ENCODE data around the gene TMEM201. TPM values are rescaled to one million over a fixed set of nuclear protein-coding genes. Genes with fewer than 3 reads are reported as not detected.

Gene TMEM201
- total RNA-seq, 1 donor from 2014 or later, result 9.9 TPM

DNA sequence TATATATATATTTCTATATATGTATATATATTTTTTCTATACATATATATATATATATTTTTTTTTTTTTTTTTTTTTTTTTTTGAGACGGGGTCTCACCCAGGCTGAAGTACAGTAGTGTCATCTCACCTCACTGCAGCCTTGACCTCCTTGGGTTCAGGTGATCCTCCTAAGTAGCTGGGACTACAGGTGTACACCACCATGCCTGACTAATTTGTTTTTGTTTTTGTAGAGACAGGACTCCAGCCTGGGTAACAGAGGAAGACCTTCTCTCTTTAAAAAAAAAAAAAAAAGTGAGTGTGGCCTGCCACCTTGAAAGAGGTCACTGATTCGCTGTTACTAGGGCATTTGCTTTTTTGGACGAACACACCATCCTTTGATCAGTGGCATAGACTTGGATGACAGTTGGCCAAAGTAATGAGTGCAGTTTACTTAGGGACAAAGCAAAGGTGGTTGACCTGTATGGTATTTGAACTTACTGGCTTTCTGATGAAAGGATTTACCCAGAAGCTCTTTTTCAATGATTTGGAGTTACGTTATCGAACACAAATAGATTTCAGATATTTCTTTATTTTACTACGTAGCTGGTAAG is 38.7 kb upstream of the TMEM201 start:
- no peaks in the 10 kb centered on the region for H3K27me3 ChIP-seq (ENCODE audit: control insufficient read depth, insufficient read depth, low read length)

DNA sequence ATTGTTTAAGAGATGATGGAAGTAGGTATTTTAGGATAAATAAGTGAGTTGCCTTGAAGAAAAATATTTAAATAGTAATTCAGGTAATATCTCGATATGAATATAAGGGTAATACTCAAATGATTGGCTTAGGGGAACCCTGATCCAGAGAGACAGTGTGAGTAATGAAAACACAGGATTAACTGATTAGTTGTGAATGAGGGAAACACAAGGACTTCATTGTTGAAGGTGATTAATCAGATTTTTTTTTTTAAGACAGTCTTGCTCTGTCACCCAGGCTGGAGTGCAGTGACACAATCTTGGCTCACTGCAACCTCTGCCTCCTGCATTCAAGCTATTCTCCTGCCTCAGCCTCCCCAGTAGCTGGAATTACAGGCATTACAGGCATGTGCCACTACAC is 36.7 kb upstream of the TMEM201 start:
- TF ChIP-seq, protein P1, sequence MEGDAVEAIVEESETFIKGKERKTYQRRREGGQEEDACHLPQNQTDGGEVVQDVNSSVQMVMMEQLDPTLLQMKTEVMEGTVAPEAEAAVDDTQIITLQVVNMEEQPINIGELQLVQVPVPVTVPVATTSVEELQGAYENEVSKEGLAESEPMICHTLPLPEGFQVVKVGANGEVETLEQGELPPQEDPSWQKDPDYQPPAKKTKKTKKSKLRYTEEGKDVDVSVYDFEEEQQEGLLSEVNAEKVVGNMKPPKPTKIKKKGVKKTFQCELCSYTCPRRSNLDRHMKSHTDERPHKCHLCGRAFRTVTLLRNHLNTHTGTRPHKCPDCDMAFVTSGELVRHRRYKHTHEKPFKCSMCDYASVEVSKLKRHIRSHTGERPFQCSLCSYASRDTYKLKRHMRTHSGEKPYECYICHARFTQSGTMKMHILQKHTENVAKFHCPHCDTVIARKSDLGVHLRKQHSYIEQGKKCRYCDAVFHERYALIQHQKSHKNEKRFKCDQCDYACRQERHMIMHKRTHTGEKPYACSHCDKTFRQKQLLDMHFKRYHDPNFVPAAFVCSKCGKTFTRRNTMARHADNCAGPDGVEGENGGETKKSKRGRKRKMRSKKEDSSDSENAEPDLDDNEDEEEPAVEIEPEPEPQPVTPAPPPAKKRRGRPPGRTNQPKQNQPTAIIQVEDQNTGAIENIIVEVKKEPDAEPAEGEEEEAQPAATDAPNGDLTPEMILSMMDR (IDR thresholded peaks at IDR 0.05; ENCODE audit: insufficient read depth, low read length, poor library complexity, severe bottlenecking), result no peak
- no peaks in the 10 kb centered on the region for H3K36me3 ChIP-seq (ENCODE audit: control insufficient read depth, insufficient read depth, low read length)
- H3K27me3 ChIP-seq (ENCODE audit: control insufficient read depth, insufficient read depth, low read length), result no peaks in the 10 kb centered on the region
- no peak for DNase-seq (ENCODE audit: low read depth)
- no peak overlapping the region for H3K4me3 ChIP-seq (ENCODE audit: low read depth, low read length)

More for the DNA sequence above, 38.7 kb upstream of the TMEM201 start:
- TF ChIP-seq, protein P1 (IDR thresholded peaks at IDR 0.05; ENCODE audit: insufficient read depth, low read length, poor library complexity, severe bottlenecking), result no peak
- Histone ChIP-seq H3K36me3 (ENCODE audit: control insufficient read depth, insufficient read depth, low read length) (no peaks in the 10 kb centered on the region), H3K4me3 (ENCODE audit: low read depth, low read length) (no peak overlapping the region)
- DNase-seq (ENCODE audit: low read depth), result no peak

DNA sequence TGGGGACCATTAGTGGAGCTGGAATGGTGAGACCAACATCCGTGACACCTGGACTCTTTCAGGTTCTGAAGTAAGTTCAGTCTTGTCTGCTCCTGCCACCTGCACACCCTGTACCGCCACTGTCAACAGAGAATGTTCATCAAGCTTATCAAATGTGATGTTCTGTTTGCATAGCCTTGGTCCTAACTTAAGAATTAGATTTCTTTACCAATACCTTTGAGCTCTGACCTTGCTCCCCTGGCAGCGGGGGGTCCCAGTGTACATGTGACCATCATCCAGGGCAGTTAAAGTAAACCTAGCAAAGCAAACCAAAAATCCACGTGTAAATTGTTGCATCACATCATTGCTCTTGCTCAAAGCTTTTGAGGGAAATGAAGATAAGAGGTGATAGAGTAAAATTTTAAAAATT is 35.0 kb upstream of the TMEM201 start:
- no peak for DNase-seq (ENCODE audit: low read depth)
- no peaks in the 10 kb centered on the region for H3K27me3 ChIP-seq (ENCODE audit: control insufficient read depth, insufficient read depth, low read length)
- H3K4me3 ChIP-seq (ENCODE audit: low read depth, low read length), result no peak overlapping the region
- TF ChIP-seq, protein P1 (IDR thresholded peaks at IDR 0.05; ENCODE audit: insufficient read depth, low read length, poor library complexity, severe bottlenecking), result no peak
- H3K36me3 ChIP-seq (ENCODE audit: control insufficient read depth, insufficient read depth, low read length), result no peaks in the 10 kb centered on the region

DNA sequence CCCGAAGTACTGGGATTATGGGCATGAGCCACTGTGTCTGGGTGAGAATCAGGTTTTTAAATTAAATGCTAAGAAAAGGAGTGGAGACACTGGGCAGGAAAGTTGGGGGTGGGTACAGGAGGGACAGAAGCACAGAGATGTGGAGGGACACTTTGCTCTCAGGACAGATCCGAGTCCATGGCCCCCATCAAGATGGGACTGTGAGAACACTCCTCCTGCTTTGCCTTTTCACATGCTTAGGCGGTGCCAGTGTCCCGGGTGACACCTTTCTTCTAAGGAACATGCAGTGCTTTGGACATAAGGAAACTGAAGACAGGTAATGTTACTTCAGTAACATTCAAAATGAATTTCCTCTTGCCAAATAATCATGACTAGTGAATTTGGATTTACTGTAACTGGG is 32.8 kb upstream of the TMEM201 start:
- no peak for DNase-seq (ENCODE audit: low read depth)
- Histone ChIP-seq H3K36me3 (ENCODE audit: control insufficient read depth, insufficient read depth, low read length) (no peaks in the 10 kb centered on the region), H3K4me3 (ENCODE audit: low read depth, low read length) (no peak overlapping the region), H3K27me3 (ENCODE audit: control insufficient read depth, insufficient read depth, low read length) (no peaks in the 10 kb centered on the region)
- TF ChIP-seq, protein P1 (IDR thresholded peaks at IDR 0.05; ENCODE audit: insufficient read depth, low read length, poor library complexity, severe bottlenecking), result no peak

DNA sequence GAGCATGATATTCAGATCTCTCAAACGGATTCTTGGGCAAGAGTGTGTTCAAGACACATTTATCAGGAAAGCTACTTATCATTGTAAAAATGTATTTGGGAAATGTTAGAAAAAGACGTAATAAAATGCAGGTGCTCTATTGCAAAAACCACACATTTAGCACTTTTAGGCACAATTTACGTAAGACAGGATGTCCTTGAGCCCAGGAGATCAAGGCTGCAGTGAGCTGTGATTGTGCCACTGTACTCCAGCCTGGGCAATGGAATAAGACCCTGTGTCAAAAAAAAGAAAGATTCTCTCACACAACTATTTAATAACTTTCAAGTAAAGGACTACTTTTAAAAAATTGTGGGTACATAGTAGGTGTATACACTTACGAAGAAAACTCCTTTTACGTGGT is 31.1 kb upstream of the TMEM201 start:
- no peak for DNase-seq (ENCODE audit: low read depth)
- Histone ChIP-seq H3K27me3 (ENCODE audit: control insufficient read depth, insufficient read depth, low read length) (no peaks in the 10 kb centered on the region), H3K4me3 (ENCODE audit: low read depth, low read length) (no peak overlapping the region), H3K36me3 (ENCODE audit: control insufficient read depth, insufficient read depth, low read length) (no peaks in the 10 kb centered on the region)
- TF ChIP-seq, protein P1 (IDR thresholded peaks at IDR 0.05; ENCODE audit: insufficient read depth, low read length, poor library complexity, severe bottlenecking), result no peak
